OCI-LY1 (cell line): ENCODE measurements around the gene RAI2.

ENCODE experiments used
- H2AFZ ChIP-seq: fragments of 200-600 bp; sonication (generic), shearing (Covaris generic); 2 replicates; pipeline ENCODE4 v1.6.0; 2014; ENCODE audit warnings: antibody characterized with exemption, mild to moderate bottlenecking, low read length
- H3F3A ChIP-seq: fragments of 200-600 bp; sonication (generic), shearing (Covaris generic); 2 replicates; pipeline ENCODE4 v1.6.0; 2014; ENCODE audit warnings: mild to moderate bottlenecking, antibody characterized with exemption, low read length, moderate library complexity; ENCODE audit not compliant: insufficient read depth
- H3K27ac ChIP-seq: fragments of 200-600 bp; sonication (generic); 2 replicates; pipeline ENCODE4 v1.5.1; 2014; ENCODE audit warnings: low read length, mixed run types, mild to moderate bottlenecking, low read depth; ENCODE audit not compliant: poor library complexity, severe bottlenecking
- H3K27me3 ChIP-seq: fragments of 200-600 bp; sonication (generic); 2 replicates; pipeline ENCODE4 v1.6.0; 2014; ENCODE audit warnings: antibody characterized with exemption, mild to moderate bottlenecking, low read length, moderate library complexity; ENCODE audit not compliant: insufficient read depth
- H3K36me3 ChIP-seq: fragments of 200-600 bp; sonication (generic); 2 replicates; pipeline ENCODE4 v1.6.1; 2014; ENCODE audit warnings: mild to moderate bottlenecking, antibody characterized with exemption, low read length, moderate library complexity, mixed read lengths; ENCODE audit not compliant: insufficient read depth
- H3K4me1 ChIP-seq: fragments of 200-600 bp; sonication (generic); 2 replicates; pipeline ENCODE4 v1.5.1; 2014; ENCODE audit warnings: mild to moderate bottlenecking, low read length, moderate library complexity; ENCODE audit not compliant: insufficient read depth, severe bottlenecking
- H3K4me2 ChIP-seq: fragments of 200-600 bp; sonication (generic), shearing (Covaris generic); 2 replicates; pipeline ENCODE4 v1.6.1; 2014; ENCODE audit warnings: low read length
- H3K4me3 ChIP-seq: fragments of 200-600 bp; sonication (generic); 2 replicates; pipeline ENCODE4 v1.5.1; 2014; ENCODE audit warnings: low read length, low read depth, mild to moderate bottlenecking, mixed read lengths; ENCODE audit not compliant: poor library complexity, severe bottlenecking
- H3K79me2 ChIP-seq: fragments of 200-600 bp; shearing (Covaris generic); 2 replicates; pipeline ENCODE4 v1.6.1; 2016; ENCODE audit warnings: mixed run types, low read length, mixed read lengths; ENCODE audit not compliant: insufficient read depth
- H3K9ac ChIP-seq: fragments of 200-600 bp; sonication (generic), shearing (Covaris generic); 2 replicates; pipeline ENCODE4 v1.6.1; 2014; ENCODE audit warnings: mild to moderate bottlenecking, low read length, mixed read lengths
- H3K9me2 ChIP-seq: fragments of 200-600 bp; sonication (generic), shearing (Covaris generic); 2 replicates; pipeline ENCODE4 v1.6.1; 2014; ENCODE audit warnings: low read depth, mild to moderate bottlenecking, low read length, mixed read lengths
- H3K9me3 ChIP-seq: fragments of 200-600 bp; shearing (Covaris generic); 2 replicates; pipeline ENCODE4 v1.6.1; 2014; ENCODE audit warnings: low read length, mixed read lengths
- H4K20me1 ChIP-seq: fragments of 200-600 bp; sonication (generic), shearing (Covaris generic); 2 replicates; pipeline ENCODE4 v1.6.0; 2016; ENCODE audit warnings: mild to moderate bottlenecking, low read length; ENCODE audit not compliant: insufficient read depth
- CTCF ChIP-seq: fragments of 200-600 bp; sonication (generic), shearing (Covaris generic); IDR thresholded peaks from 2 replicates; pipeline ENCODE4 v1.5.1; 2017; ENCODE audit warnings: mild to moderate bottlenecking, antibody characterized with exemption, low read length, moderate library complexity, mixed read lengths
- EZH2 ChIP-seq: fragments of 200-600 bp; sonication (generic), shearing (Covaris generic); IDR thresholded peaks from 2 replicates; pipeline ENCODE4 v1.8.0; 2017; ENCODE audit warnings: borderline replicate concordance, mixed run types, mild to moderate bottlenecking, antibody characterized with exemption, low read length, moderate library complexity, mixed read lengths

The RAI2 gene

GRCh38 chrX:17822351-17822750 lies 38.7 kb downstream of the RAI2 start:
- H3K79me2 ChIP-seq: no peaks in the 10 kb centered on the region
- TF ChIP-seq CTCF (no peak), EZH2 (no peak)
- no peaks in the 10 kb centered on the region for H3F3A ChIP-seq
- H3K9me3 ChIP-seq: no peaks in the 10 kb centered on the region
- no peaks in the 10 kb centered on the region for H4K20me1 ChIP-seq
- no peaks in the 10 kb centered on the region for H3K9me2 ChIP-seq
- no peaks in the 10 kb centered on the region for H3K4me1 ChIP-seq
- no peaks in the 10 kb centered on the region for H3K27me3 ChIP-seq
- no peak overlapping the region for H2AFZ ChIP-seq
- no peaks in the 10 kb centered on the region for H3K36me3 ChIP-seq
- H3K9ac ChIP-seq: no peak overlapping the region
- H3K4me2 ChIP-seq: no peak overlapping the region
- H3K27ac ChIP-seq: no peak overlapping the region
- no peak overlapping the region for H3K4me3 ChIP-seq

DNA sequence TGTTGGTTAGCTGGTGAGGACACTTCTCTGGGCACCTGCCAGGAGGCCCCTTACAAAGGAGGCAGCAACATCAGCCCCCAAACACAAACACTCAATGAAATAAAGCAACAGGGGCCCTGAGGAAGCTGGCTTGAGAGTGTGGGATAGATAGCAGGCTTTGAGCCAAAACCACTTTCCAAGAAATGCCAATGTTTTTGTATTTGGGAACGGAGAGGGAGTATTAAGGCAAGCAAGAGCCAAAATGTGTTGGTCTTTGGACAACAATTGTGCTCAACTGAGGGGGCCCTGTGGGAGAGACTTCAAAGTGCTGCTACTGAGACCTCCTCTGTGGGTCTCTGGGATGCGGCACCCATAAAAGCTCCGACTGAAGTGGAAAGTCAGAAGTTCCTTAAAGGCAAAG lies 41.0 kb downstream of the RAI2 start:
- H3F3A ChIP-seq: no peaks in the 10 kb centered on the region
- H3K27me3 ChIP-seq: no peaks in the 10 kb centered on the region
- no peaks in the 10 kb centered on the region for H3K36me3 ChIP-seq
- H3K9me2 ChIP-seq: no peaks in the 10 kb centered on the region
- no peak overlapping the region for H2AFZ ChIP-seq
- no peaks in the 10 kb centered on the region for H3K4me1 ChIP-seq
- H3K4me3 ChIP-seq: no peak overlapping the region
- H3K9ac ChIP-seq: no peak overlapping the region
- no peaks in the 10 kb centered on the region for H4K20me1 ChIP-seq
- no peaks in the 10 kb centered on the region for H3K9me3 ChIP-seq
- no peak overlapping the region for H3K4me2 ChIP-seq
- TF ChIP-seq EZH2 (no peak), CTCF (no peak)
- H3K27ac ChIP-seq: no peak overlapping the region
- H3K79me2 ChIP-seq: no peaks in the 10 kb centered on the region

- H3K27me3 ChIP-seq: no peaks in the 10 kb centered on the region
Measured at GRCh38 chrX:17818726-17819125, 42.4 kb downstream of the RAI2 start.

DNA sequence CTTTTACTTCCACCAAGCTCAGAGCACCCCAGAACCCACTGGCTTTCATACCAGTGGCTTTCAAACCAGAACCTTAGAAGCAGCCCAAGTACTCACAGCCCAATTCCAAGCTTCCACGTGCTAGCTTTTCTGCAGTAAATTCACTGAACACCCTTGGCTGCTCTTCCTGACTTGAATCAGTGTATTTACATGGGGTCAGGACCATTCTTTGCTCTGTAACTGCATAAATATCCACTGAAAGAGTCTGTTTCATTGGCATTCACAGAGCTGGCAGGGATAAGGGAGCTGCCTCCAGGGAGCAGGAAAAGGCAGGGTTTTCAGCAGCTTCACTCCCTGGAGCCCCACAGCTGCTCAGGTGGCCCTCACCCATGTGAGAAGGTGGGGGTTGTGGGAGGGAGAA lies 43.8 kb downstream of the RAI2 start:
- Histone ChIP-seq H3K79me2 (no peaks in the 10 kb centered on the region), H3K9me3 (no peaks in the 10 kb centered on the region), H3K27me3 (no peaks in the 10 kb centered on the region), H4K20me1 (no peaks in the 10 kb centered on the region), H3K27ac (no peak overlapping the region), H3K4me3 (no peak overlapping the region), H2AFZ (no peak overlapping the region), H3K36me3 (no peaks in the 10 kb centered on the region), H3F3A (no peaks in the 10 kb centered on the region), H3K9me2 (no peaks in the 10 kb centered on the region), H3K9ac (no peak overlapping the region), H3K4me1 (no peaks in the 10 kb centered on the region), H3K4me2 (no peak overlapping the region)
- TF ChIP-seq EZH2 (no peak), CTCF (no peak)

More at GRCh38 chrX:17818726-17819125, 42.4 kb downstream of the RAI2 start:
- H4K20me1 ChIP-seq: no peaks in the 10 kb centered on the region
- H2AFZ ChIP-seq: no peak overlapping the region
- no peaks in the 10 kb centered on the region for H3K9me3 ChIP-seq
- H3K4me1 ChIP-seq: no peaks in the 10 kb centered on the region
- no peaks in the 10 kb centered on the region for H3K79me2 ChIP-seq
- no peaks in the 10 kb centered on the region for H3F3A ChIP-seq
- TF ChIP-seq EZH2: no peak
- H3K36me3 ChIP-seq: no peaks in the 10 kb centered on the region
- no peak overlapping the region for H3K4me3 ChIP-seq
- no peak overlapping the region for H3K27ac ChIP-seq
- no peaks in the 10 kb centered on the region for H3K9me2 ChIP-seq
- no peak overlapping the region for H3K4me2 ChIP-seq
- H3K9ac ChIP-seq: no peak overlapping the region
